ENCODE data around the gene CHAMP1. TPM values are rescaled to one million over a fixed set of nuclear protein-coding genes. Genes with fewer than 3 reads are reported as not detected.

The CHAMP1 gene
- total RNA-seq, 1 donor from 2014 or later, result 23.2 TPM

DNA sequence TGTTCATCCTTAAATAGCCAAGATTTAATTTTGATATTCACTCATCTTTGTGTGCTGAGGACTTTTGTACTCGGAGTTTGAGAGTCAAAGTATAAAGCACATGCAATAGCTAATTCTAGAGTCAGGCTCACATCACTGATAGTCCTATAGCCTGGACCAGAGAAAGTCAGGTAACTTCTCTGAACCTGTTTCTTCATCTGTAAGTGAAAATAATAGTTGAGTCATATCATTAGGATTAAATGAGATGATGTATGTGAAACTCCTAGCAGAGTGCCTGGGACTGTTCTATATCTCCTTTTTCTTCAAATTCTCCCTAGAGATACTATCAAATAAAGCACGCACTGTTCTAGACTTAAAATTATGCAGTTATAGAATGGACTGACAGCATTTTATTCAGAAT is 9.0 kb downstream of the CHAMP1 start:
- TF ChIP-seq, protein P1, sequence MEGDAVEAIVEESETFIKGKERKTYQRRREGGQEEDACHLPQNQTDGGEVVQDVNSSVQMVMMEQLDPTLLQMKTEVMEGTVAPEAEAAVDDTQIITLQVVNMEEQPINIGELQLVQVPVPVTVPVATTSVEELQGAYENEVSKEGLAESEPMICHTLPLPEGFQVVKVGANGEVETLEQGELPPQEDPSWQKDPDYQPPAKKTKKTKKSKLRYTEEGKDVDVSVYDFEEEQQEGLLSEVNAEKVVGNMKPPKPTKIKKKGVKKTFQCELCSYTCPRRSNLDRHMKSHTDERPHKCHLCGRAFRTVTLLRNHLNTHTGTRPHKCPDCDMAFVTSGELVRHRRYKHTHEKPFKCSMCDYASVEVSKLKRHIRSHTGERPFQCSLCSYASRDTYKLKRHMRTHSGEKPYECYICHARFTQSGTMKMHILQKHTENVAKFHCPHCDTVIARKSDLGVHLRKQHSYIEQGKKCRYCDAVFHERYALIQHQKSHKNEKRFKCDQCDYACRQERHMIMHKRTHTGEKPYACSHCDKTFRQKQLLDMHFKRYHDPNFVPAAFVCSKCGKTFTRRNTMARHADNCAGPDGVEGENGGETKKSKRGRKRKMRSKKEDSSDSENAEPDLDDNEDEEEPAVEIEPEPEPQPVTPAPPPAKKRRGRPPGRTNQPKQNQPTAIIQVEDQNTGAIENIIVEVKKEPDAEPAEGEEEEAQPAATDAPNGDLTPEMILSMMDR (IDR thresholded peaks at IDR 0.05), result no peak
- Mint-ChIP-seq H3K4me3 (ENCODE audit: unreplicated experiment) (no peak overlapping the region), H3K27ac (ENCODE audit: unreplicated experiment) (no peak overlapping the region), H3K4me1 (ENCODE audit: unreplicated experiment) (peaks cover 19% of the 10 kb centered on the region), H3K36me3 (ENCODE audit: unreplicated experiment) (peaks cover 60% of the 10 kb centered on the region), H3K9me3 (ENCODE audit: unreplicated experiment) (no peaks in the 10 kb centered on the region), H3K27me3 (ENCODE audit: unreplicated experiment) (no peaks in the 10 kb centered on the region)
- no peak for DNase-seq (ENCODE audit: extremely low spot score, unreplicated experiment)

DNA sequence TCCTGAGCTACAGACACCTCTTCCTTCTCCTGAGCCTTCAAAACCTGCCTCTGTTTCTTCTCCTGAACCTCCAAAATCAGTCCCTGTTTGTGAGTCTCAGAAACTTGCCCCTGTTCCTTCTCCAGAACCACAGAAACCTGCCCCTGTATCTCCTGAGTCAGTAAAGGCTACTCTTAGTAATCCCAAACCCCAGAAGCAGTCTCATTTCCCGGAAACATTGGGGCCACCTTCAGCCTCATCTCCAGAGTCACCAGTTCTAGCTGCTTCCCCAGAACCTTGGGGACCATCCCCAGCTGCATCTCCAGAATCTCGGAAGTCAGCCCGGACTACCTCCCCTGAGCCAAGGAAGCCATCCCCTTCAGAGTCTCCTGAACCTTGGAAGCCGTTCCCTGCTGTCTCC is 10.0 kb downstream of the CHAMP1 start:
- Mint-ChIP-seq H3K36me3 (ENCODE audit: unreplicated experiment) (peaks cover 64% of the 10 kb centered on the region), H3K4me3 (ENCODE audit: unreplicated experiment) (no peak overlapping the region)
- TF ChIP-seq, protein P1 (IDR thresholded peaks at IDR 0.05), result no peak

DNA sequence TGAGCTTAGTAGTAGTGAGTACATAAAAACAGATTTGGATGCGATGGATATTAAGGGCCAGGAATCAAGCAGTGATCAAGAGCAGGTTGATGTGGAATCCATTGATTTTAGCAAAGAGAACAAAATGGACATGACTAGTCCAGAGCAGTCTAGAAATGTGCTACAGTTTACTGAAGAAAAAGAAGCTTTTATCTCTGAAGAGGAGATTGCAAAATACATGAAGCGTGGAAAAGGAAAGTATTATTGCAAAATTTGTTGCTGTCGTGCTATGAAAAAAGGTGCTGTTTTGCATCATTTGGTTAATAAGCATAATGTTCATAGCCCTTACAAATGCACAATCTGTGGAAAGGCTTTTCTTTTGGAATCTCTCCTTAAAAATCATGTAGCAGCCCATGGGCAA is 11.4 kb downstream of the CHAMP1 start:
- Mint-ChIP-seq H3K27me3 (ENCODE audit: unreplicated experiment) (no peaks in the 10 kb centered on the region), H3K9me3 (ENCODE audit: unreplicated experiment) (no peaks in the 10 kb centered on the region), H3K27ac (ENCODE audit: unreplicated experiment) (no peak overlapping the region), H3K36me3 (ENCODE audit: unreplicated experiment) (peaks cover 58% of the 10 kb centered on the region), H3K4me3 (ENCODE audit: unreplicated experiment) (no peak overlapping the region), H3K4me1 (ENCODE audit: unreplicated experiment) (no peaks in the 10 kb centered on the region)
- no peak for DNase-seq (ENCODE audit: extremely low spot score, unreplicated experiment)
- TF ChIP-seq, protein P1 (IDR thresholded peaks at IDR 0.05), result no peak

More for the DNA sequence above, 10.0 kb downstream of the CHAMP1 start:
- Mint-ChIP-seq H3K9me3 (ENCODE audit: unreplicated experiment) (no peaks in the 10 kb centered on the region), H3K27me3 (ENCODE audit: unreplicated experiment) (no peaks in the 10 kb centered on the region), H3K4me1 (ENCODE audit: unreplicated experiment) (peaks cover 10% of the 10 kb centered on the region), H3K27ac (ENCODE audit: unreplicated experiment) (no peak overlapping the region)
- DNase-seq (ENCODE audit: extremely low spot score, unreplicated experiment), result no peak

DNA sequence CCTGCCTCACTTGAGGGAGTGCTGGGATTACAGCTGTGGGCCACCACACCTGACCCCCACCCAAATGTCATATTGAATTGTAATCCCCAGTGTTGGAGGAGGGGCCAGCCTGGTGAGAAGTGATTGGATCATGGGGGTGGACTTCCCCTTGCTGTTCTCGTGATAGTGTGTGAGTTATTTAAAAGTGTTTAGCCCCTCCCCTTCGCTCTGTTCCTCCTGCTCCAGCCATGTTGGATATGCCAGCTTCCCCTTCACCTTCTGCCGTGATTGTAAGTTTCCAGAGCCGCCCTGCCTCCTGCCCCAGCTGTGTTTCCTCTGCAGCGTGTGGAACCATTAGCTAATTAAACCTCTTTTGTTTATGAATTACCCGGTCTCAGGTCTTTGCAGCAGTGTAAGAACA is 13.7 kb downstream of the CHAMP1 start:
- no peaks in the 10 kb centered on the region for H3K27me3 Mint-ChIP-seq (ENCODE audit: unreplicated experiment)
- peaks cover 39% of the 10 kb centered on the region for H3K36me3 Mint-ChIP-seq (ENCODE audit: unreplicated experiment)
- H3K27ac Mint-ChIP-seq (ENCODE audit: unreplicated experiment), result no peak overlapping the region
- H3K9me3 Mint-ChIP-seq (ENCODE audit: unreplicated experiment), result no peaks in the 10 kb centered on the region
- no peak overlapping the region for H3K4me3 Mint-ChIP-seq (ENCODE audit: unreplicated experiment)
- no peak for DNase-seq (ENCODE audit: extremely low spot score, unreplicated experiment)
- TF ChIP-seq, protein P1 (IDR thresholded peaks at IDR 0.05), result no peak
- no peaks in the 10 kb centered on the region for H3K4me1 Mint-ChIP-seq (ENCODE audit: unreplicated experiment)

DNA sequence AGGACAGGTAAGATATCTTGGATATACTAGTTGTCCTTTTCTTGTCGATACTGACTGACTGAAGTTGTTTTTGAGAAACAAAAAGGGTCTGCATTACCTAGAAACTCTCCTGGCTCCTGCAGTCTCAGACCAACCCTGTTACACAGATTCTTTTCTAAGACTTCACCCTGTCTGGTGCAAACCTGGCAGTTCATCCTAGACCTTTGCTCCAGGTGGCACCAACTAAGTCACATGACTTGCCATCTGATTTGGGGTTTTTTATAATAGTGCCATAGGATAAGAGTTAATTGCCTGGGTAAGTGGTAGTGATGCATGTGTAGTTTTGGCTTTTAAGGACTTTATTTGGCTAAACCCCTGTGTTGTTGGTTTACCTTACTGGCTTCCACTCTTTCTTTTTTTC is 14.3 kb downstream of the CHAMP1 start:
- Mint-ChIP-seq H3K27me3 (ENCODE audit: unreplicated experiment) (no peaks in the 10 kb centered on the region), H3K4me3 (ENCODE audit: unreplicated experiment) (no peak overlapping the region), H3K36me3 (ENCODE audit: unreplicated experiment) (peaks cover 38% of the 10 kb centered on the region), H3K9me3 (ENCODE audit: unreplicated experiment) (no peaks in the 10 kb centered on the region), H3K4me1 (ENCODE audit: unreplicated experiment) (no peaks in the 10 kb centered on the region), H3K27ac (ENCODE audit: unreplicated experiment) (no peak overlapping the region)
- DNase-seq (ENCODE audit: extremely low spot score, unreplicated experiment), result no peak
- TF ChIP-seq, protein P1 (IDR thresholded peaks at IDR 0.05), result no peak

Data from osteocyte (in vitro differentiated cells).